Thoracic aorta (tissue), 2 donors: ENCODE data around the gene PCSK1N. TPM values are rescaled to one million over a fixed set of nuclear protein-coding genes. Genes with fewer than 3 reads are reported as not detected.
"Not testable (repeated sequence)": the region's sequence is repeated elsewhere in the genome, so short reads cannot be mapped to it uniquely, and the experiment has no call there.

Experiments used
- ATAC-seq: fragments of 150-250 bp; one replicate; pipeline ENCODE4 v1.8.0; 2017; ENCODE audit warnings: low read depth; ENCODE audit not compliant: insufficient number of reproducible peaks, low FRiP score
- DNase-seq: peaks from one replicate; pipeline ENCODE4 v3.0.0-alpha.2; 2020; ENCODE audit warnings: low spot score
- H3K27ac ChIP-seq, 2 donors: fragments of 200-600 bp; sonication (generic); 1 replicate in 1 of 2; 2 replicates in 1 of 2; pipeline ENCODE4 v1.5.1; 2016; ENCODE audit warnings: mild to moderate bottlenecking in 2 of 2, moderate library complexity in 2 of 2
- H3K27me3 ChIP-seq: fragments of 200-600 bp; sonication (generic); replicated peaks from 2 replicates; pipeline ENCODE4 v1.6.0; 2016; ENCODE audit warnings: mild to moderate bottlenecking; ENCODE audit not compliant: insufficient read depth
- H3K36me3 ChIP-seq: fragments of 200-600 bp; sonication (generic); one replicate; pipeline ENCODE4 v1.5.1; 2016
- H3K4me1 ChIP-seq, 2 donors: fragments of 200-600 bp; sonication (generic); 1 replicate in 1 of 2; 2 replicates in 1 of 2; pipeline versions ENCODE4 v1.5.1 to v1.6.0; 2016; ENCODE audit warnings: low read depth in 2 of 2, mild to moderate bottlenecking in 1 of 2; ENCODE audit not compliant: control insufficient read depth in 1 of 2
- H3K4me3 ChIP-seq: fragments of 200-600 bp; sonication (generic); 2 replicates; pipeline ENCODE4 v1.5.1; 2016; ENCODE audit warnings: mild to moderate bottlenecking
- H3K9me3 ChIP-seq: fragments of 200-600 bp; sonication (generic); 2 replicates; pipeline ENCODE4 v1.5.1; 2016
- CTCF ChIP-seq: fragments of 200-600 bp; sonication (generic); IDR thresholded peaks from one replicate; pipeline ENCODE4 v1.5.1; 2019; ENCODE audit warnings: antibody characterized with exemption
- total RNA-seq, 2 donors: library from RNA; depleted of rRNA; stranded (reverse); fragments of >200 nt; gene quantifications; one replicate each; pipeline versions ENCODE4 v1.1.0 to v1.2.3, GENCODE V29; 2016

Gene PCSK1N
- total RNA-seq, 2 donors from 2014 or later, result 1.8 to 3.0 TPM

GRCh38 chrX:48826135-48826875, 9.1 kb downstream of the PCSK1N start, which contains the start of gene ERAS:
Gene ERAS (plus strand): TSS chrX:48826513. CDS start chrX:48829124, 2,611 bp downstream.
- no peak for TF ChIP-seq CTCF
- H3K4me1 ChIP-seq, result no peaks in the 10 kb centered on the region
- ATAC-seq (no peak), DNase-seq (no peak)
- H3K36me3 ChIP-seq, result no peaks in the 10 kb centered on the region
- no peaks in the 10 kb centered on the region for H3K27me3 ChIP-seq
- no peak within 1 kb of the TSS for H3K27ac ChIP-seq
- H3K9me3 ChIP-seq, result no peaks in the 10 kb centered on the region
- H3K4me3 ChIP-seq, result no peak within 1 kb of the TSS

DNA sequence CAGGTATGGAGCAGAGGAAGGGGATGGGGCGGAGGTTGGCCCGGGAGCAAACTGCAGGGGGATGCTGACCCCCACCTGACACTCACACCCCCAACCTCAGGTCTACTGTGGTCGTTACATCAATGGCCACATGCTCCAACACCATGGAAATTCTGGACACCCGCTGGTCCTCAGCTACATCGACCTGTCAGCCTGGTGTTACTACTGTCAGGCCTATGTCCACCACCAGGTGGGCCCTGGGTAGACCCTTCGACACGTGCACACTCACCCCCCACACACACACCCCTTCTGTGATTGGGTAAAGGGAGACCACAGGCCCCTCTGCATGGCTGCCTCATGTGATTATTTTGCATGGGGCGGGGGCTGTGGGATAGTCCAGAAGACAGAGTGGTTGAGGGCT, 11.3 kb downstream of the PCSK1N start:
- Histone ChIP-seq H3K9me3 (no peaks in the 10 kb centered on the region), H3K36me3 (no peaks in the 10 kb centered on the region), H3K27ac (no peak overlapping the region), H3K4me3 (no peak overlapping the region), H3K4me1 (no peaks in the 10 kb centered on the region), H3K27me3 (no peaks in the 10 kb centered on the region)
- no peak for TF ChIP-seq CTCF
- DNase-seq (no peak), ATAC-seq (no peak)

DNA sequence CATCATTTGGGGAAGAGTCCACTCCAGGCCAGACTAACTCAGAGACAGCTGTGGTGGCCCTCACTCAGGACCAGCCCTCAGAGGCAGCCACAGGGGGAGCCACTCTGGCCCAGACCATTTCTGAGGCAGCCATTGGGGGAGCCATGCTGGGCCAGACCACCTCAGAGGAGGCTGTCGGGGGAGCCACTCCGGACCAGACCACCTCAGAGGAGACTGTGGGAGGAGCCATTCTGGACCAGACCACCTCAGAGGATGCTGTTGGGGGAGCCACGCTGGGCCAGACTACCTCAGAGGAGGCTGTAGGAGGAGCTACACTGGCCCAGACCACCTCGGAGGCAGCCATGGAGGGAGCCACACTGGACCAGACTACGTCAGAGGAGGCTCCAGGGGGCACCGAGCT, 12.4 kb downstream of the PCSK1N start:
- ATAC-seq, result no peak
- Histone ChIP-seq H3K4me3 (no peak overlapping the region), H3K27me3 (no peaks in the 10 kb centered on the region), H3K9me3 (no peaks in the 10 kb centered on the region), H3K27ac (no peak overlapping the region), H3K36me3 (no peaks in the 10 kb centered on the region), H3K4me1 (no peaks in the 10 kb centered on the region)
- no peak for TF ChIP-seq CTCF
- DNase-seq, result no peak

DNA sequence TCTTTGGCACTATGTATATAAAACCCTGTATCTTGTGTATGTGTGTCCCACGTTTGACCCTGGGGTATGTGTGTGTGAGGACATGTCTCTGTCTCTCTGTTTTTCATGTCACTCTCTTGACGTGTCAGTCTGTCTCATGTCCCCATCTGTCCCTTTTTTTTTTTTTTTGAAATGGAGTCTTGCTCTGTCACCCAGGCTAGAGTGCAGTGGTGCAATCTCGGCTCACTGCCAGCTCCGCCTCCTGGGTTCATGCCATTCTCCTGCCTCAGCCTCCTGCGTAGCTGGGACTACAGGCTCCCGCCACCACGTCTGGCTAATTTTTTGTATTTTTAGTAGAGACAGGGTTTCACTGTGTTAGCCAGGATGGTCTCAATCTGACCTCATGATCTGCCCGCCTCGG, 16.0 kb downstream of the PCSK1N start:
- H3K9me3 ChIP-seq, DNase-seq, H3K36me3 ChIP-seq, ATAC-seq, H3K4me3 ChIP-seq, H3K27me3 ChIP-seq, H3K4me1 ChIP-seq, H3K27ac ChIP-seq: not testable (repeated sequence)

- no peaks in the 10 kb centered on the region for H3K4me1 ChIP-seq
- no peak for TF ChIP-seq CTCF
- no peak overlapping the region for H3K4me3 ChIP-seq
- peaks cover 7% of the 10 kb centered on the region for H3K36me3 ChIP-seq
- H3K9me3 ChIP-seq, result no peaks in the 10 kb centered on the region
- ATAC-seq (no peak), DNase-seq (no peak)
- no peak overlapping the region for H3K27ac ChIP-seq
- no peaks in the 10 kb centered on the region for H3K27me3 ChIP-seq
These were observed 16.5 kb downstream of the PCSK1N start for GRCh38 chrX:48818866-48819265.

DNA sequence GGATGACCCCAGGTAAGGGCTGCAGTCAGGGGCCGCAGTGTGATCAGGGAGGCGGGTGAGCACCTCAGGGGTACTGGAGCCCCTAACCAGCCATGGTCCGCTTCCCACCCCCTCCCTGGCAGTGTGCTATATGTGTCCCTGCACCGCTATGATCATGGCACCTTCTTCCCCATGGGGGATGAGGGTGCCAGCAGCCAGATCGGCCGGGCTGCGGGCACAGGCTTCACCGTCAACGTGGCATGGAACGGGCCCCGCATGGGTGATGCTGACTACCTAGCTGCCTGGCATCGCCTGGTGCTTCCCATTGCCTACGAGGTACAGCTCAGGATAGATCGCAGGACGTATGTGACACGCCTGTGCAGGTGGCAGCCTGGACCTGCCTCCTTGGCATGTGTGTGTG, 17.3 kb downstream of the PCSK1N start:
- DNase-seq, result no peak

More for the DNA sequence above, 17.3 kb downstream of the PCSK1N start:
- no peak for ATAC-seq
- Histone ChIP-seq H3K36me3 (peaks cover 7% of the 10 kb centered on the region), H3K9me3 (no peaks in the 10 kb centered on the region), H3K27ac (no peak overlapping the region), H3K4me3 (no peak overlapping the region), H3K4me1 (no peaks in the 10 kb centered on the region), H3K27me3 (no peaks in the 10 kb centered on the region)
- TF ChIP-seq CTCF, result no peak
